Measurements from ENCODE around the gene LRRC61.

DNA sequence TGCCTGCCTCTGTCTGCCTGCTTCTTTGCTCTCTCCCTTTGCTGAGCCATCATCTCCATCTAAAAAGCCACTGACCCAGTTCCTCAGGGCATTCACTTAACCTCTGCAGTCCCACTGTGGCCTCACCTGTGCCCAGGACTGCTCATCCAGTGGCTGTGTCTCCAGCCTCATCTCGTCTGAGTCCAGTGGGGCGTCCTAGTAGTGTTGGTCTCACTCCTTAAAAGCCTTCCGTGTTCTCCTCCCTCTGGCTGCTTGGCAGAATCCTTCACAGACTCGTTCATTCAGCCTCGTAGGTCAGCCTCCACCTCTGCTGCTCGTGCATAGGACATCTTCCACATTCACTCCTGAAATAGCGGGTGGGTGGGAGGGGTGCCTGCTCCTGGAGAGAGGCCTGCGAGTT is 11.0 kb downstream of the LRRC61 start:
- TF ChIP-seq POLR2AphosphoS5 (IDR thresholded peaks at IDR 0.05) = no peak
- TF ChIP-seq, protein P1, sequence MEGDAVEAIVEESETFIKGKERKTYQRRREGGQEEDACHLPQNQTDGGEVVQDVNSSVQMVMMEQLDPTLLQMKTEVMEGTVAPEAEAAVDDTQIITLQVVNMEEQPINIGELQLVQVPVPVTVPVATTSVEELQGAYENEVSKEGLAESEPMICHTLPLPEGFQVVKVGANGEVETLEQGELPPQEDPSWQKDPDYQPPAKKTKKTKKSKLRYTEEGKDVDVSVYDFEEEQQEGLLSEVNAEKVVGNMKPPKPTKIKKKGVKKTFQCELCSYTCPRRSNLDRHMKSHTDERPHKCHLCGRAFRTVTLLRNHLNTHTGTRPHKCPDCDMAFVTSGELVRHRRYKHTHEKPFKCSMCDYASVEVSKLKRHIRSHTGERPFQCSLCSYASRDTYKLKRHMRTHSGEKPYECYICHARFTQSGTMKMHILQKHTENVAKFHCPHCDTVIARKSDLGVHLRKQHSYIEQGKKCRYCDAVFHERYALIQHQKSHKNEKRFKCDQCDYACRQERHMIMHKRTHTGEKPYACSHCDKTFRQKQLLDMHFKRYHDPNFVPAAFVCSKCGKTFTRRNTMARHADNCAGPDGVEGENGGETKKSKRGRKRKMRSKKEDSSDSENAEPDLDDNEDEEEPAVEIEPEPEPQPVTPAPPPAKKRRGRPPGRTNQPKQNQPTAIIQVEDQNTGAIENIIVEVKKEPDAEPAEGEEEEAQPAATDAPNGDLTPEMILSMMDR (IDR thresholded peaks at IDR 0.05) = no peak

All from prostate gland (tissue), 2 donors.